T-helper 17 cell (primary cell): ENCODE results near the gene B4GALT1. TPM values are rescaled to one million over a fixed set of nuclear protein-coding genes. Genes with fewer than 3 reads are reported as not detected.

Experiments
- ATAC-seq: fragments of 150-1000 bp; cut with Tn5 transposase; 2 replicates; pipeline ENCODE4 v1.10.0; 2021; ENCODE audit warnings: mild to moderate bottlenecking, moderate library complexity
- DNase-seq, 3 donors: peaks; one replicate each; pipeline versions ENCODE4 v3.0.0 to v3.0.0-alpha.2; 2020 to 2021
- H3K9me3 ChIP-seq: one replicate; pipeline ENCODE4 v1.7.0; 2013; ENCODE audit warnings: low read length, mild to moderate bottlenecking; ENCODE audit not compliant: control insufficient read depth, poor library complexity, severe bottlenecking
- H3K27ac Mint-ChIP-seq: one replicate; pipeline ENCODE4 v1.8.0; 2022; ENCODE audit warnings: mild to moderate bottlenecking, moderate library complexity, mixed read lengths
- H3K27me3 Mint-ChIP-seq: one replicate; pipeline ENCODE4 v1.8.0; 2022; ENCODE audit warnings: mixed read lengths
- H3K36me3 Mint-ChIP-seq: one replicate; pipeline ENCODE4 v1.8.0; 2022; ENCODE audit warnings: low read depth, mixed read lengths
- H3K4me1 Mint-ChIP-seq: one replicate; pipeline ENCODE4 v1.8.0; 2022; ENCODE audit warnings: mild to moderate bottlenecking, mixed read lengths
- H3K4me3 Mint-ChIP-seq: one replicate; pipeline ENCODE4 v1.8.0; 2022; ENCODE audit warnings: mild to moderate bottlenecking, moderate library complexity, mixed read lengths
- total RNA-seq, 4 donors: library from RNA in 2 of 4; stranded (reverse) in 2 of 4; gene quantifications; one replicate each; pipeline ENCODE4 v1.2.3 and lab custom pipeline; 2022 to 2026

The B4GALT1 gene
- total RNA-seq, 2 donors from 2014 or later, result 106 to 126 TPM

GRCh38 chr9:33065157-33066076, 101.7 kb downstream of the B4GALT1 start:
- H3K9me3 ChIP-seq, result no peaks in the 10 kb centered on the region
- H3K4me1 Mint-ChIP-seq, result peaks cover 13% of the 10 kb centered on the region
- DNase-seq (no peak), ATAC-seq (no peak)
- peak overlapping the region; percentile 57 for H3K27ac Mint-ChIP-seq
- peaks cover 6% of the 10 kb centered on the region for H3K36me3 Mint-ChIP-seq
- no peak overlapping the region for H3K4me3 Mint-ChIP-seq
- no peaks in the 10 kb centered on the region for H3K27me3 Mint-ChIP-seq

Other genes starting within 250 kb of the B4GALT1 start
- gene APTX, start 165.7 kb downstream of the B4GALT1 start, total RNA-seq, result 10 to 100 TPM; 19.2 to 20.3 TPM
- 100 to 1,000 TPM; 216 to 292 TPM for gene DNAJA1, start 142.1 kb downstream of the B4GALT1 start, total RNA-seq
- gene SMU1, start 90.7 kb downstream of the B4GALT1 start, total RNA-seq, result 10 to 100 TPM; 20.6 to 21.2 TPM
- not detected for gene SPINK4, start 72.8 kb upstream of the B4GALT1 start, total RNA-seq
- 10 to 100 TPM; 51.6 to 62.5 TPM for gene BAG1, start 97.4 kb upstream of the B4GALT1 start, total RNA-seq
- gene CHMP5, start 97.7 kb upstream of the B4GALT1 start, total RNA-seq, result 10 to 100 TPM; 22.6 to 23.3 TPM
- 10 to 100 TPM; 32.2 to 42.0 TPM for gene NFX1, start 123.2 kb upstream of the B4GALT1 start, total RNA-seq
- 1 to 10 TPM in 1 of 2 donors, under 1 TPM in 1; 0.31 to 1.2 TPM for gene AQP7, start 235.2 kb upstream of the B4GALT1 start, total RNA-seq